ENCODE measurements around the gene TMEM80. TPM values are rescaled to one million over a fixed set of nuclear protein-coding genes. Genes with fewer than 3 reads are reported as not detected.

The TMEM80 gene
- total and polyA plus RNA-seq, 10 of the 15 experiments (the other 5 are each of a cell fraction or from before 2014, with no cell fraction given), result 6.7 to 30.9 (median 20.7) TPM

DNA sequence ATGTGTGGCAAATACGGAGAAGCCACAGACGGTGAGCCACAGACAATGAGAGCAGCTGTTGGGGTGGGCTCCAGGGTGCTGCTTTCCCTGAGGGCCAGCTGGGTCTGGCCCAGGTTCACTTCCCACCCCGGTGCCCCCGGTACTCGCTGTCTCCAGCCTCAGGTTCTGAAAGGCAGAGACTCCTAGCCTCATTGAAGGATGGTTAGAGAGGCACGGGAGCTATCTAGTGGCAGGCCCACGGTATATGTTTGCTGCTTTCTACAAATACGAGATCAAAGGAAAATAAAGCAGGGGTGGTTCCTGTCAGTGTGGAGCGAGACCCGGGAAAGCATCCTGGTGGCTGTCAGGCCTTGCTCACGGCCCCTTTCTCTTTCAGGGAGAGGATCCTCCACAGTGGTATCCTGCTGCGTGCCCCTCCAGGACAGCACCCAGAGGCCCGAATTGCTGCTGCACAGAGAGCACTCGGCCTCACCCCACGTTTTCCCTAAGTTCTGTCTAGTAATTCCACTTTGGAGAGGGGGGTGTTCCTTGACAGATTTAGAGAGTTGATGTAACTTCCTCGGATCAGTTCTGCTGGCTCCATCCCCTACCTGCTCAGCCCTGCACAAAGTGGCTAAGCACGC, 3.0 kb downstream of the TMEM80 start:
- peaks cover 12% of the 10 kb centered on the region for H3K4me1 ChIP-seq (ENCODE audit: control insufficient read depth, insufficient read depth, low read length)
- no peak overlapping the region for H3K4me2 ChIP-seq (ENCODE audit: control insufficient read depth, insufficient read depth)
- no peak for DNase-seq (ENCODE audit: low read depth, low spot score)
- no peak overlapping the region for H3K9ac ChIP-seq (ENCODE audit: control insufficient read depth, insufficient read depth, low read length)
- no TSS peak for BruUV-seq (replicated peaks)
- no peak overlapping the region for H2AFZ ChIP-seq (ENCODE audit: control insufficient read depth, low read depth, low read length)
- intact Hi-C loops (cut with micrococcal nuclease; ENCODE audit: unreplicated experiment) (no loop called here), in situ Hi-C loops (cut with MboI) (no loop called here)
- RAD21 ChIA-PET (ENCODE audit: unreplicated experiment), result interaction anchor here (8.1 kb wide), 1 partner anchor 22 kb away, joined by 112 read pairs; no protein-coding TSS in a partner anchor
- TF ChIP-seq, protein P1, sequence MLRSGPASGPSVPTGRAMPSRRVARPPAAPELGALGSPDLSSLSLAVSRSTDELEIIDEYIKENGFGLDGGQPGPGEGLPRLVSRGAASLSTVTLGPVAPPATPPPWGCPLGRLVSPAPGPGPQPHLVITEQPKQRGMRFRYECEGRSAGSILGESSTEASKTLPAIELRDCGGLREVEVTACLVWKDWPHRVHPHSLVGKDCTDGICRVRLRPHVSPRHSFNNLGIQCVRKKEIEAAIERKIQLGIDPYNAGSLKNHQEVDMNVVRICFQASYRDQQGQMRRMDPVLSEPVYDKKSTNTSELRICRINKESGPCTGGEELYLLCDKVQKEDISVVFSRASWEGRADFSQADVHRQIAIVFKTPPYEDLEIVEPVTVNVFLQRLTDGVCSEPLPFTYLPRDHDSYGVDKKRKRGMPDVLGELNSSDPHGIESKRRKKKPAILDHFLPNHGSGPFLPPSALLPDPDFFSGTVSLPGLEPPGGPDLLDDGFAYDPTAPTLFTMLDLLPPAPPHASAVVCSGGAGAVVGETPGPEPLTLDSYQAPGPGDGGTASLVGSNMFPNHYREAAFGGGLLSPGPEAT (IDR thresholded peaks at IDR 0.05; ENCODE audit: low read depth), result no peak
- no peak for TF ChIP-seq STAT3 (IDR thresholded peaks at IDR 0.05; ENCODE audit: low read depth, low read length)
- TF ChIP-seq, protein P2, sequence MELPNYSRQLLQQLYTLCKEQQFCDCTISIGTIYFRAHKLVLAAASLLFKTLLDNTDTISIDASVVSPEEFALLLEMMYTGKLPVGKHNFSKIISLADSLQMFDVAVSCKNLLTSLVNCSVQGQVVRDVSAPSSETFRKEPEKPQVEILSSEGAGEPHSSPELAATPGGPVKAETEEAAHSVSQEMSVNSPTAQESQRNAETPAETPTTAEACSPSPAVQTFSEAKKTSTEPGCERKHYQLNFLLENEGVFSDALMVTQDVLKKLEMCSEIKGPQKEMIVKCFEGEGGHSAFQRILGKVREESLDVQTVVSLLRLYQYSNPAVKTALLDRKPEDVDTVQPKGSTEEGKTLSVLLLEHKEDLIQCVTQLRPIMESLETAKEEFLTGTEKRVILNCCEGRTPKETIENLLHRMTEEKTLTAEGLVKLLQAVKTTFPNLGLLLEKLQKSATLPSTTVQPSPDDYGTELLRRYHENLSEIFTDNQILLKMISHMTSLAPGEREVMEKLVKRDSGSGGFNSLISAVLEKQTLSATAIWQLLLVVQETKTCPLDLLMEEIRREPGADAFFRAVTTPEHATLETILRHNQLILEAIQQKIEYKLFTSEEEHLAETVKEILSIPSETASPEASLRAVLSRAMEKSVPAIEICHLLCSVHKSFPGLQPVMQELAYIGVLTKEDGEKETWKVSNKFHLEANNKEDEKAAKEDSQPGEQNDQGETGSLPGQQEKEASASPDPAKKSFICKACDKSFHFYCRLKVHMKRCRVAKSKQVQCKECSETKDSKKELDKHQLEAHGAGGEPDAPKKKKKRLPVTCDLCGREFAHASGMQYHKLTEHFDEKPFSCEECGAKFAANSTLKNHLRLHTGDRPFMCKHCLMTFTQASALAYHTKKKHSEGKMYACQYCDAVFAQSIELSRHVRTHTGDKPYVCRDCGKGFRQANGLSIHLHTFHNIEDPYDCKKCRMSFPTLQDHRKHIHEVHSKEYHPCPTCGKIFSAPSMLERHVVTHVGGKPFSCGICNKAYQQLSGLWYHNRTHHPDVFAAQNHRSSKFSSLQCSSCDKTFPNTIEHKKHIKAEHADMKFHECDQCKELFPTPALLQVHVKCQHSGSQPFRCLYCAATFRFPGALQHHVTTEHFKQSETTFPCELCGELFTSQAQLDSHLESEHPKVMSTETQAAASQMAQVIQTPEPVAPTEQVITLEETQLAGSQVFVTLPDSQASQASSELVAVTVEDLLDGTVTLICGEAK (IDR thresholded peaks at IDR 0.05; ENCODE audit: borderline replicate concordance), result no peak
- no peak for TF ChIP-seq SMAD1 (IDR thresholded peaks at IDR 0.05; ENCODE audit: low read depth, partially characterized antibody)
- TF ChIP-seq EED (IDR thresholded peaks at IDR 0.05; ENCODE audit: low read depth), result no peak
- no peak for TF ChIP-seq ZSCAN29 (IDR thresholded peaks at IDR 0.05)
- TF ChIP-seq FOXK2 (IDR thresholded peaks at IDR 0.05), result no peak
- TF ChIP-seq YY1 (IDR thresholded peaks at IDR 0.05; ENCODE audit: low read depth, low read length), result no peak
- TF ChIP-seq CBFB (IDR thresholded peaks at IDR 0.05; ENCODE audit: low read depth), result no peak
- no peak for TF ChIP-seq SPI1 (IDR thresholded peaks at IDR 0.05; ENCODE audit: borderline replicate concordance, insufficient read depth, low read depth, low read length)
- no peak for TF ChIP-seq SRF (IDR thresholded peaks at IDR 0.05; ENCODE audit: low read depth in 2 of 2, low read length in 2 of 2)
- TF ChIP-seq ZNF217 (IDR thresholded peaks at IDR 0.05), result no peak
- CTCF ChIA-PET, result interaction anchor here (5.8 kb wide), 1 partner anchor 26 kb away, joined by 127 read pairs; no protein-coding TSS in a partner anchor
- no peaks in the 10 kb centered on the region for H3K27me3 ChIP-seq (replicated peaks in 1 of 2; ENCODE audit: control insufficient read depth in 2 of 2, insufficient read depth in 2 of 2, low read length in 1 of 2)
- no peak overlapping the region for H3K27ac ChIP-seq (ENCODE audit: control insufficient read depth, insufficient read depth)
- no peak for FAIRE-seq
- H4K20me1 ChIP-seq (ENCODE audit: control insufficient read depth, insufficient read depth), result no peaks in the 10 kb centered on the region
- POLR2A ChIA-PET, result interaction anchor here (0.6 to 6.5 kb wide), 2 partner anchors 17 to 25 kb away, joined by 7 to 72 read pairs; no protein-coding TSS in a partner anchor
- no peak for ATAC-seq
- no peak overlapping the region for H3K4me3 ChIP-seq
- WGBS (ENCODE audit: insufficient coverage, insufficient replicate concordance, low lambda C conversion rate, missing lambda C conversion rate), result 88% methylated on average over 17 of the region's 17 CpGs
- peaks cover 0 to 5% of the 10 kb centered on the region in 2 experiments; a peak in 2 of 4 replicates for H3K36me3 ChIP-seq (ENCODE audit: control insufficient read depth in 2 of 2, insufficient read depth in 2 of 2, low read length in 1 of 2)
- no peaks in the 10 kb centered on the region for H3K9me3 ChIP-seq (replicated peaks; ENCODE audit: control insufficient read depth, insufficient read depth, low read length)
- SMC1A ChIA-PET (ENCODE audit: uncharacterized antibody, unreplicated experiment), result interaction anchor here (1.9 kb wide), 1 partner anchor 28 kb away, joined by 8 read pairs; no protein-coding TSS in a partner anchor
- peaks cover 21% of the 10 kb centered on the region for H3K79me2 ChIP-seq (ENCODE audit: control insufficient read depth, insufficient read depth, low read length)

Data from GM12878 (cell line).